ENCODE results near the gene ABCC6. TPM values are rescaled to one million over a fixed set of nuclear protein-coding genes. Genes with fewer than 3 reads are reported as not detected.

The ABCC6 gene
- total and polyA plus RNA-seq, 2 of the 4 experiments (the other 2 are of a cell fraction): 0.36 to 1.3 TPM

DNA sequence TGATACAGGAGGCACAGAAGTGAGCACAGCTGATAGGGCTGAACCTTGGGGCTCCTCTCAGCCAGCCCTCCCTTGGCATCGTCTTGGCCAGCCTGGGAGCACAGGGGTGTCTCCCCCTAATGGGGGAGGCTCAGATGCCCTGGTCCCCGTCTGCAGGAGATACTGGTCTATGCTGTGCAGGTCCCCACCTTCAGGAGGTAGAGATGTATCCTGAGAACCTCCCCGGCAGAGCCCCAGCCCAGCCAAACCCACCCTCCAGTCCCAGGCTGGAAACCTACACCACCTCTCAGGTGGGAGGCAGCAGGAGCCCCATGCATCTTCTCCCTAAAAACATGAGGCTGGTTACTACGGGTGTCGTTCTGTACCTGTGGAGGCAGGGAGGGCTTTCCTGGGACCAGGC is 38.7 kb downstream of the ABCC6 start:
- Histone ChIP-seq H3K14ac (replicated peaks; ENCODE audit: low read depth, low read length) (no peak overlapping the region), H3K27me3 (ENCODE audit: control insufficient read depth, insufficient read depth, low read length) (peaks cover 2% of the 10 kb centered on the region; the same call in 1 of the 2 replicates), H3K4me2 (ENCODE audit: low read depth, low read length) (no peak overlapping the region), H3K23ac (ENCODE audit: low read depth, low read length) (no peak overlapping the region), H3K4ac (ENCODE audit: low read depth, low read length) (no peak overlapping the region), H3K9ac (ENCODE audit: low read depth, low read length) (no peak overlapping the region), H3K4me1 (ENCODE audit: control insufficient read depth, insufficient read depth, low read length) (no peaks in the 10 kb centered on the region), H3K56ac (ENCODE audit: extremely low read depth, insufficient read depth, low read length) (no peak overlapping the region), H2AK5ac (ENCODE audit: low read depth, low read length) (no peak overlapping the region), H4K8ac (ENCODE audit: low read depth in 2 of 2, low read length in 2 of 2) (no peak overlapping the region), H4K5ac (ENCODE audit: low read depth, low read length) (no peak overlapping the region), H4K91ac (ENCODE audit: insufficient read depth, low read depth, low read length) (no peak overlapping the region), H2AK9ac (replicated peaks; ENCODE audit: low read depth, low read length, poor library complexity) (no peak overlapping the region), H4K20me1 (ENCODE audit: insufficient read depth, low read length) (no peaks in the 10 kb centered on the region; the same call in 1 of the 2 replicates), H3K9me3 (ENCODE audit: control insufficient read depth, insufficient read depth, low read length) (no peaks in the 10 kb centered on the region), H3K36me3 (ENCODE audit: control insufficient read depth, insufficient read depth, low read length) (no peaks in the 10 kb centered on the region; the same call in none of the 2 replicates), H3K27ac (ENCODE audit: insufficient read depth, low read length) (no peak overlapping the region), H2AFZ (replicated peaks; ENCODE audit: low read length, poor library complexity) (no peak overlapping the region), H3K4me3 (ENCODE audit: insufficient read depth, low read depth, low read length) (no peak overlapping the region), H3K79me1 (ENCODE audit: low read depth in 1 of 2, low read length in 2 of 2) (no peaks in the 10 kb centered on the region), H3K18ac (ENCODE audit: low read depth, low read length) (no peak overlapping the region), H2BK20ac (ENCODE audit: low read depth, low read length) (no peak overlapping the region), H2BK120ac (ENCODE audit: low read depth, low read length) (no peak overlapping the region), H3K9me1 (ENCODE audit: insufficient read depth, low read length) (0 out of 2 replicates have a peak, but pooled peaks cover 3% of the 10 kb centered on the region), H2BK15ac (ENCODE audit: low read depth, low read length) (no peak overlapping the region), H2BK5ac (ENCODE audit: low read depth, low read length, poor library complexity, severe bottlenecking) (no peak overlapping the region)
- DNase-seq: no peak
- intact Hi-C loops (cut with micrococcal nuclease) (no loop called here), dilution Hi-C loops (cut with HindIII; ENCODE audit: low sequenced_read_pairs, unreplicated experiment) (no loop called here), in situ Hi-C loops (cut with MboI; ENCODE audit: low sequenced_read_pairs) (no loop called here)
- BruUV-seq (replicated peaks): no TSS peak
- ChIA-PET CTCF (no interaction called here), POLR2A (ENCODE audit: unreplicated experiment) (no interaction called here)
- no CpG with 5 or more reads among the region's 5 CpGs for WGBS, 2 experiments (ENCODE audit: extremely low coverage in 2 of 2, insufficient read length in 1 of 2)
- ATAC-seq (ENCODE audit: low read depth): no peak
- TF ChIP-seq, protein P1, sequence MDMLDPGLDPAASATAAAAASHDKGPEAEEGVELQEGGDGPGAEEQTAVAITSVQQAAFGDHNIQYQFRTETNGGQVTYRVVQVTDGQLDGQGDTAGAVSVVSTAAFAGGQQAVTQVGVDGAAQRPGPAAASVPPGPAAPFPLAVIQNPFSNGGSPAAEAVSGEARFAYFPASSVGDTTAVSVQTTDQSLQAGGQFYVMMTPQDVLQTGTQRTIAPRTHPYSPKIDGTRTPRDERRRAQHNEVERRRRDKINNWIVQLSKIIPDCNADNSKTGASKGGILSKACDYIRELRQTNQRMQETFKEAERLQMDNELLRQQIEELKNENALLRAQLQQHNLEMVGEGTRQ (IDR thresholded peaks at IDR 0.05; ENCODE audit: low read depth, low read length): no peak
- TF ChIP-seq, protein P2, sequence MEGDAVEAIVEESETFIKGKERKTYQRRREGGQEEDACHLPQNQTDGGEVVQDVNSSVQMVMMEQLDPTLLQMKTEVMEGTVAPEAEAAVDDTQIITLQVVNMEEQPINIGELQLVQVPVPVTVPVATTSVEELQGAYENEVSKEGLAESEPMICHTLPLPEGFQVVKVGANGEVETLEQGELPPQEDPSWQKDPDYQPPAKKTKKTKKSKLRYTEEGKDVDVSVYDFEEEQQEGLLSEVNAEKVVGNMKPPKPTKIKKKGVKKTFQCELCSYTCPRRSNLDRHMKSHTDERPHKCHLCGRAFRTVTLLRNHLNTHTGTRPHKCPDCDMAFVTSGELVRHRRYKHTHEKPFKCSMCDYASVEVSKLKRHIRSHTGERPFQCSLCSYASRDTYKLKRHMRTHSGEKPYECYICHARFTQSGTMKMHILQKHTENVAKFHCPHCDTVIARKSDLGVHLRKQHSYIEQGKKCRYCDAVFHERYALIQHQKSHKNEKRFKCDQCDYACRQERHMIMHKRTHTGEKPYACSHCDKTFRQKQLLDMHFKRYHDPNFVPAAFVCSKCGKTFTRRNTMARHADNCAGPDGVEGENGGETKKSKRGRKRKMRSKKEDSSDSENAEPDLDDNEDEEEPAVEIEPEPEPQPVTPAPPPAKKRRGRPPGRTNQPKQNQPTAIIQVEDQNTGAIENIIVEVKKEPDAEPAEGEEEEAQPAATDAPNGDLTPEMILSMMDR (conservative IDR thresholded peaks at IDR 0.05; ENCODE audit: low read depth, low read length): no peak
- TF ChIP-seq FOS (IDR thresholded peaks at IDR 0.05; ENCODE audit: low read depth, low read length) (no peak), MAZ (IDR thresholded peaks at IDR 0.05; ENCODE audit: borderline replicate concordance, low read depth, low read length) (no peak), RCOR1 (IDR thresholded peaks at IDR 0.05; ENCODE audit: insufficient replicate concordance, low read length) (no peak), BHLHE40 (IDR thresholded peaks at IDR 0.05; ENCODE audit: low read depth, low read length) (no peak), POLR2A (IDR thresholded peaks at IDR 0.05; ENCODE audit: low read depth, low read length) (no peak), RFX5 (IDR thresholded peaks at IDR 0.05; ENCODE audit: low read depth, low read length) (no peak), CHD1 (IDR thresholded peaks at IDR 0.05; ENCODE audit: low read depth, low read length) (no peak), MAFK (IDR thresholded peaks at IDR 0.05; ENCODE audit: low read depth, low read length) (no peak), RAD21 (IDR thresholded peaks at IDR 0.05; ENCODE audit: low read length) (no peak), MXI1 (IDR thresholded peaks at IDR 0.05; ENCODE audit: borderline replicate concordance, low read depth, low read length) (no peak)

All from IMR-90 (cell line).